Neural progenitor cell (in vitro differentiated cells): Measurements from ENCODE around the gene CAPRIN1.

Experiments
- CTCF ChIP-seq: fragments of 200-600 bp; sonication (generic); IDR thresholded peaks from 2 replicates; pipeline ENCODE4 v1.5.1; 2017; ENCODE audit warnings: antibody characterized with exemption, mild to moderate bottlenecking
- EZH2phosphoT487 ChIP-seq: fragments of 200-600 bp; sonication (generic); IDR thresholded peaks from 2 replicates; pipeline ENCODE4 v1.6.1; 2017; ENCODE audit warnings: antibody characterized with exemption

GRCh38 chr11:34132261-34132965 is 80.9 kb downstream of the CAPRIN1 start:
- no peak for TF ChIP-seq CTCF
- TF ChIP-seq EZH2phosphoT487: no peak
